Activated naive CD8-positive, alpha-beta T cell treated with anti-CD3 and anti-CD28 coated beads, Interleukin-2, amount 10 ng/mL, durations not matched to agents 7 days and 5 days (primary cell): ENCODE data around the gene PTPRH. TPM values are rescaled to one million over a fixed set of nuclear protein-coding genes. Genes with fewer than 3 reads are reported as not detected.
A peak's percentile ranks its signal among the peaks of the same experiment; 100 is the strongest.

Source experiments
- ATAC-seq: fragments of 150-1000 bp; cut with Tn5 transposase; one replicate; pipeline ENCODE4 v1.10.0; 2021; ENCODE audit warnings: low read depth, moderate library complexity
- POLR2A ChIA-PET: fragments of 350-600 bp; sonication (Branson Sonifier 250); formaldehyde crosslinking; loops from one replicate; lab custom pipeline; 2021; ENCODE audit warnings: antibody characterized with exemption; lab: Charles Lee
- DNase-seq: peaks from one replicate; pipeline ENCODE4 v3.0.0; 2021
- H3K27ac Mint-ChIP-seq: one replicate; pipeline ENCODE4 v1.8.0; 2022; ENCODE audit warnings: mild to moderate bottlenecking, mixed read lengths
- H3K27me3 Mint-ChIP-seq: one replicate; pipeline ENCODE4 v1.8.0; 2022; ENCODE audit warnings: mild to moderate bottlenecking, moderate library complexity, mixed read lengths
- H3K36me3 Mint-ChIP-seq: one replicate; pipeline ENCODE4 v1.8.0; 2021; ENCODE audit warnings: mild to moderate bottlenecking, mixed read lengths
- H3K4me1 Mint-ChIP-seq: one replicate; pipeline ENCODE4 v1.8.0; 2021; ENCODE audit warnings: mixed read lengths
- H3K4me3 Mint-ChIP-seq: one replicate; pipeline ENCODE4 v1.8.0; 2022; ENCODE audit warnings: mild to moderate bottlenecking, moderate library complexity, mixed read lengths
- H3K9me3 Mint-ChIP-seq: one replicate; pipeline ENCODE4 v1.8.0; 2021; ENCODE audit warnings: mixed read lengths
- total RNA-seq, 2 experiments: library from RNA; stranded (reverse); gene quantifications; one replicate each; pipeline ENCODE4 v1.2.3, GENCODE V29; 2021

Gene PTPRH
- total RNA-seq, 2 experiments from 2014 or later, result not detected

- ATAC-seq (no peak), DNase-seq (no peak)
- Mint-ChIP-seq H3K27ac (peak overlapping the region; percentile 89), H3K27me3 (peaks cover 20% of the 10 kb centered on the region), H3K4me1 (peaks cover 18% of the 10 kb centered on the region), H3K36me3 (peaks cover 5% of the 10 kb centered on the region), H3K4me3 (no peak overlapping the region), H3K9me3 (peaks cover 14% of the 10 kb centered on the region)
- POLR2A ChIA-PET, result interaction anchor here (0.6 to 1.0 kb wide), 2 partner anchors 323 to 553 kb away, joined by 3 to 6 read pairs; partner anchors contain the start of gene ZNF628
These were observed 55.5 kb downstream of the PTPRH start for GRCh38 chr19:55153652-55154264.

- no peak overlapping the region for H3K4me3 Mint-ChIP-seq
- H3K27ac Mint-ChIP-seq, result peak overlapping the region; percentile 92
- DNase-seq, result no peak
- peaks cover 33% of the 10 kb centered on the region for H3K27me3 Mint-ChIP-seq
- H3K9me3 Mint-ChIP-seq, result peaks cover 14% of the 10 kb centered on the region
- POLR2A ChIA-PET, result no interaction called here
- peaks cover 5% of the 10 kb centered on the region for H3K36me3 Mint-ChIP-seq
- H3K4me1 Mint-ChIP-seq, result peaks cover 16% of the 10 kb centered on the region
- ATAC-seq, result no peak
These were observed 57.3 kb downstream of the PTPRH start for GRCh38 chr19:55152017-55152416.

GRCh38 chr19:55149078-55150003 lies 60.0 kb downstream of the PTPRH start, which contains the start of gene TNNT1:
Gene TNNT1 (minus strand): TSS chr19:55149206. CDS start chr19:55147157, 2,049 bp downstream.
- Mint-ChIP-seq H3K9me3 (peaks cover 14% of the 10 kb centered on the region), H3K4me1 (peaks cover 14% of the 10 kb centered on the region), H3K4me3 (no peak within 1 kb of the TSS), H3K27ac (no peak within 1 kb of the TSS), H3K27me3 (peaks cover 44% of the 10 kb centered on the region), H3K36me3 (peaks cover 5% of the 10 kb centered on the region)
- no peak for DNase-seq
- POLR2A ChIA-PET, result no interaction called here
- no peak for ATAC-seq

DNA sequence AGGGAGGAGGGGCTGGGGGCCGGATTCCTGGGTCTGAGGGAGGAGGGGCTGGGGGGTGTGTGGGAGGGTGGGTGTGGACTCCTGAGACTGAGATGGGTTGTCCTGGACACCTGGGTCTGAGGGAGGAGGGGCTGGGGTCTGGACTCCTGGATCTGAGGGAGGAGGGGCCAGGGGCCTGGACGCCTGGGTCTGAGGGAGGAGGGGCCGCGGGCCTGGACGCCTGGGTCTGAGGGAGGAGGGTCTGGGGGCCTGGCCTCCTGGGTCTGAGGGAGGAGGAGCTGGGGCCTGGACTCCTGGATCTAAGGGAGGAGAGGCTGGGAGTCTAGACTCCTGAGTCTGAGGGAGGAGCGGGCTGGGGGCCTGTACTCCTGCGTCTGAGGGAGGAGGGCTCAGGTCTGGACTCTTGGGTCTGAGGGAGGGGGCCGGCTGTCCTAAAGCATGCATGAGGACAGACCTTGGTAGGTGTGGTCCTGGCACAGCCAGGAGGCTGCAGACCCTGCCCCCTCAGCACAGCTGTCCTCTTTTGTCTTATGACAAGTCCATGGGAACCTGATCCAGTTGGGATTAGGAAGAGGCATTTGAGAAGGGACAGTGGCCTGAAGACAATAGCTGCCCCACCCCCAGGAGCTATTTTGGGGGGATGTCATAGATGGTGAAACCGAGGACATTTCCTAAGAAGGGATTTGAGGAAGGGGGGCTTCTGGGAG lies 61.6 kb downstream of the PTPRH start:
- no peak for ATAC-seq
- peaks cover 9% of the 10 kb centered on the region for H3K9me3 Mint-ChIP-seq
- DNase-seq, result no peak
- H3K27me3 Mint-ChIP-seq, result peaks cover 54% of the 10 kb centered on the region
- POLR2A ChIA-PET, result no interaction called here
- peaks cover 7% of the 10 kb centered on the region for H3K4me1 Mint-ChIP-seq
- H3K36me3 Mint-ChIP-seq, result peaks cover 5% of the 10 kb centered on the region
- no peak overlapping the region for H3K4me3 Mint-ChIP-seq
- H3K27ac Mint-ChIP-seq, result no peak overlapping the region

- ATAC-seq (no peak), DNase-seq (no peak)
- Mint-ChIP-seq H3K4me3 (no peak overlapping the region), H3K27me3 (peaks cover 62% of the 10 kb centered on the region), H3K4me1 (peaks cover 2% of the 10 kb centered on the region), H3K9me3 (peaks cover 4% of the 10 kb centered on the region), H3K36me3 (peaks cover under 1% of the 10 kb centered on the region), H3K27ac (no peak overlapping the region)
- POLR2A ChIA-PET, result no interaction called here
These were observed 62.5 kb downstream of the PTPRH start for GRCh38 chr19:55146705-55147273.

DNA sequence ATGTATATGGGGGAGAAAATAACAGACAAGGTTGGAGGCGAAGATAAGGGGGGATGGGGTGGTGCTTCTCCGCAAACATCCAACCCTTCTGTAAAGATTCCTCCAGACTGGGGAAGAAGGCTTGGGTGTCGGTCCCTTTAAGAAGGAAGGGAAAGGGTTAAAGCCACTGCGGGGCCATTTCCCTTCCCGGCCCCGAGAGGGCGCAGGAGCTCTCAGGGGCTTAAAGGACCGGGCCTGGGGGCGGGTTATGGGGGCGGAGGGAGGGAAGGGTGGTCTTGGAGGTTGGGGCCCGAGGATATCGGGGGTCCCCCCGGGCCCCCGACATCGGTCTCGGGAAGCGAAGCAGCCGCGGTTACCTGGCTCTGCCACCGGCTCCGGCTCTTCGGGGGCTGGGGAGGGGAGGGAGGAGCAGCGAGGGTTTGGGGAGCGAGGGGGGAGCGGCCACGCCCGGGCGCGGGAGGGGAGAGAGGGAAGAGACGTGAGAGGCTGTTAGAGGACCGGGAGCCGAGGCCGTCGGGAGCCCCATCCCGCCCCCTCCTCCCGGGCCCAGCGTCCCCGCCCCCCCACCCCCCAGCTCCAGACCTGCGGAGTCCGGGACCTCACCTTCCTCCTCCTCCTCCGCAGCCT lies 63.1 kb downstream of the PTPRH start:
- Mint-ChIP-seq H3K27ac (no peak overlapping the region), H3K36me3 (no peaks in the 10 kb centered on the region), H3K27me3 (peaks cover 68% of the 10 kb centered on the region), H3K4me3 (peak overlapping the region; percentile 54), H3K4me1 (peaks cover 1% of the 10 kb centered on the region), H3K9me3 (no peaks in the 10 kb centered on the region)
- POLR2A ChIA-PET, result no interaction called here
- ATAC-seq (peak; percentile 22), DNase-seq (peak; percentile 62)

GRCh38 chr19:55145232-55145631 lies 64.1 kb downstream of the PTPRH start:
- no peaks in the 10 kb centered on the region for H3K9me3 Mint-ChIP-seq
- H3K36me3 Mint-ChIP-seq, result no peaks in the 10 kb centered on the region
- POLR2A ChIA-PET, result no interaction called here
- peaks cover 69% of the 10 kb centered on the region for H3K27me3 Mint-ChIP-seq
- peak overlapping the region; percentile 14 for H3K27ac Mint-ChIP-seq
- H3K4me3 Mint-ChIP-seq, result no peak overlapping the region
- peaks cover 3% of the 10 kb centered on the region for H3K4me1 Mint-ChIP-seq
- DNase-seq (no peak), ATAC-seq (no peak)

DNA sequence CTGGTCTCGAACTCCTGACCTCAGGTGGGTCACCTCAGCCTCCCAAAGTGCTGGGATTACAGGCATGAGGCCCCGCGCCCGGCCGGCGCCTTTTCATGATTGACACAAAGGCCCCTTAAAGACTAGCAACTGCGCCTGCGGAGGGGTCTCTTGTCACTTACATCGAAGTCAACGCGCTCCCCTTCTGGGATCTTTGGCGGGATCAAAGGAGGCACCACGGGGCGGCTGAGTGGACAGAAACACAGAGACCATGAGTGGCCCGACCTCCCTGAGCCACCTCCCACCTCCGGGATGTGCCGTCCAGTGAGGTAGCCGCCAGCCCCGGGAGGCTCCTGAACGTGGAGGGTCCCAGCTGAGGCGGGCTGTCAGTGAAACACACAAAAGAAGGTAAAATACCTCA lies 67.6 kb downstream of the PTPRH start:
- peaks cover 3% of the 10 kb centered on the region for H3K4me1 Mint-ChIP-seq
- POLR2A ChIA-PET, result interaction anchor here (1.2 to 1.7 kb wide), 2 partner anchors 117 to 242 kb away, joined by 4 read pairs; partner anchors contain the start of genes PPP6R1 and TMEM238
- no peaks in the 10 kb centered on the region for H3K36me3 Mint-ChIP-seq
- no peak overlapping the region for H3K4me3 Mint-ChIP-seq
- ATAC-seq, result no peak
- no peak for DNase-seq
- peaks cover 48% of the 10 kb centered on the region for H3K27me3 Mint-ChIP-seq
- H3K27ac Mint-ChIP-seq, result no peak overlapping the region
- no peaks in the 10 kb centered on the region for H3K9me3 Mint-ChIP-seq

- POLR2A ChIA-PET, result no interaction called here
- no peaks in the 10 kb centered on the region for H3K36me3 Mint-ChIP-seq
- no peaks in the 10 kb centered on the region for H3K9me3 Mint-ChIP-seq
- H3K27ac Mint-ChIP-seq, result no peak overlapping the region
- peaks cover 40% of the 10 kb centered on the region for H3K27me3 Mint-ChIP-seq
- ATAC-seq, result no peak
- peaks cover 3% of the 10 kb centered on the region for H3K4me1 Mint-ChIP-seq
- H3K4me3 Mint-ChIP-seq, result no peak overlapping the region
- DNase-seq, result no peak
These were observed 71.4 kb downstream of the PTPRH start for GRCh38 chr19:55137915-55138314.

DNA sequence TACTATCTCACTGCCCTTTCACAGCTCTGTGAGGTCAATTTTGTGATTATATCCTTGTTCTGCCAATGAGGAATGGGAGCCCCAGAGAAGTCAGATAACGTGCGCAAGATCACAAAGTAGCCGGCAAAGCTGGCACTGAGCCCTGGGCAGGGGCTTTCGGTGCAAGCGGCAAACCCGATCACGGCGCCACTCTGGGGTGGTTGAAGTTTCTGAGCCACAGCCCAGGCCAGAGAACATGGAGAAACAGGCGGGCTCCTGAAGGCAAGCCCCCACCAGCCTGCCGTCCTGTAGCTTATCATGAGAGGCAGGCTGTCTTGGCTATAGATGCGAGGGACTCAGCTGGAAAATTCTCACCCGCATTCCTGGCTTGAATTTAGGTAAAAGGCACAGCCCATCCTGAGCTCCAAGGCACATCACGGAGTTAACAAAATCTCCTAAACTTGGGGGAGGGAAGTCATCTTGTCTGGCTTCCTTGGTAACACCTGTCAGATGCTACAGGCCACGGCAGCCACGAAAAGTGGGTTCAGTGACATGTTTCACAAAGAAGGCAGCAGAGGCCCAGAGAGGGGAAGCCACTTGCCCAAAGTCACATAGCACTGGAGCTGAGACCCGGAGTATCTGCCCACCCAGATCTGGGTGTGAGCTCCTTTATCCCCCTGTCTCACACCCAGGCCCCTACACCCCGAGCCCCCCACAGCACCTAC lies 72.8 kb downstream of the PTPRH start:
- no peaks in the 10 kb centered on the region for H3K9me3 Mint-ChIP-seq
- ATAC-seq (no peak), DNase-seq (no peak)
- H3K4me1 Mint-ChIP-seq, result peaks cover 3% of the 10 kb centered on the region
- peaks cover 37% of the 10 kb centered on the region for H3K27me3 Mint-ChIP-seq
- no peak overlapping the region for H3K27ac Mint-ChIP-seq
- H3K4me3 Mint-ChIP-seq, result no peak overlapping the region
- no peaks in the 10 kb centered on the region for H3K36me3 Mint-ChIP-seq
- POLR2A ChIA-PET, result no interaction called here

GRCh38 chr19:55134736-55135135 lies 74.6 kb downstream of the PTPRH start:
- H3K36me3 Mint-ChIP-seq, result no peaks in the 10 kb centered on the region
- H3K4me3 Mint-ChIP-seq, result no peak overlapping the region
- H3K27ac Mint-ChIP-seq, result no peak overlapping the region
- peaks cover 2% of the 10 kb centered on the region for H3K4me1 Mint-ChIP-seq
- POLR2A ChIA-PET, result no interaction called here
- ATAC-seq (no peak), DNase-seq (no peak)
- no peaks in the 10 kb centered on the region for H3K9me3 Mint-ChIP-seq
- peaks cover 36% of the 10 kb centered on the region for H3K27me3 Mint-ChIP-seq
